Dendritic cell treated with granulocyte-macrophage colony-stimulating factor and Interleukin-4, amounts not matched to agents 40 ng/mL and 50 ng/mL, for 4 days (primary cell): ENCODE data around the gene RPS6KA6.

Source experiments
- H3K27ac Mint-ChIP-seq: one replicate; pipeline ENCODE4 v1.8.0; 2022; ENCODE audit warnings: mild to moderate bottlenecking, mixed read lengths
- H3K27me3 Mint-ChIP-seq: one replicate; pipeline ENCODE4 v1.8.0; 2022; ENCODE audit warnings: mild to moderate bottlenecking, mixed read lengths
- H3K36me3 Mint-ChIP-seq: one replicate; pipeline ENCODE4 v1.8.0; 2022; ENCODE audit warnings: low read depth, mixed read lengths
- H3K4me1 Mint-ChIP-seq: one replicate; pipeline ENCODE4 v1.8.0; 2022; ENCODE audit warnings: low read depth, mixed read lengths
- H3K4me3 Mint-ChIP-seq: one replicate; pipeline ENCODE4 v1.8.0; 2022; ENCODE audit warnings: mild to moderate bottlenecking, moderate library complexity, mixed read lengths
- H3K9me3 Mint-ChIP-seq: one replicate; pipeline ENCODE4 v1.8.0; 2022; ENCODE audit warnings: mixed read lengths
- intact Hi-C: fragments of 100-400 bp; cut with micrococcal nuclease; formaldehyde crosslinking; loops from one replicate; pipeline ENCODE4 v1.15.0; 2022

Gene RPS6KA6

GRCh38 chrX:84187533-84188319 is at the start of gene RPS6KA6:
RPS6KA6 (minus strand) TSS chrX:84188199; CDS start chrX:84187899, 300 bp downstream.
- Mint-ChIP-seq H3K4me3 (peak within 1 kb of the TSS; percentile 80), H3K27ac (no peak within 1 kb of the TSS), H3K9me3 (peaks cover 8% of the 10 kb centered on the region), H3K4me1 (peaks cover 12% of the 10 kb centered on the region), H3K36me3 (no peaks in the 10 kb centered on the region), H3K27me3 (peaks cover 35% of the 10 kb centered on the region)
- intact Hi-C loops = no loop called here

DNA sequence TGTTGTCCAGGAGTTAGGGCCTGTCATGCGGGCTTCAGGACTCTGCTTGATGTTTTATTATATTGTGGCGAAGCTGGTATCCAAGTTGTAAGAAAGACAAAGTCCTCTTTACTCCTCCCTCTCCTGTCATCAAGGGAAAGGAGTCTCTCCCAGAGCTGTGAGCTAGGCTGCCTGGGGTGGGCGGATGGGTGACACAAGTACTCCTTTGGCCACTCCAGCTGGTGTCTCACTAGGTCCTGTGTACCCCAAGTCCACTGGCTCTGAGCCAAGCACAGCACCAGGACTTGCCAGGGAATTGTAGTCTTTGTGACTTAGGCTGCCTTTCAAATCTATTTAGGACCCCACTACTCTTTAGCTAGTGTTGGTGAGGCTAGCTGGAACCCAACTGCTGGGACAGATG is 36.7 kb upstream of the RPS6KA6 start:
- Mint-ChIP-seq H3K4me1 (no peaks in the 10 kb centered on the region), H3K36me3 (no peaks in the 10 kb centered on the region), H3K4me3 (no peak overlapping the region), H3K27ac (no peak overlapping the region), H3K9me3 (no peaks in the 10 kb centered on the region), H3K27me3 (peaks cover 2% of the 10 kb centered on the region)
- intact Hi-C loops = no loop called here

GRCh38 chrX:84223261-84223660 is 35.3 kb upstream of the RPS6KA6 start:
- H3K36me3 Mint-ChIP-seq = no peaks in the 10 kb centered on the region
- H3K4me1 Mint-ChIP-seq = no peaks in the 10 kb centered on the region
- no peaks in the 10 kb centered on the region for H3K9me3 Mint-ChIP-seq
- intact Hi-C loops = no loop called here
- H3K27ac Mint-ChIP-seq = no peak overlapping the region
- H3K4me3 Mint-ChIP-seq = no peak overlapping the region
- H3K27me3 Mint-ChIP-seq = peaks cover 2% of the 10 kb centered on the region

DNA sequence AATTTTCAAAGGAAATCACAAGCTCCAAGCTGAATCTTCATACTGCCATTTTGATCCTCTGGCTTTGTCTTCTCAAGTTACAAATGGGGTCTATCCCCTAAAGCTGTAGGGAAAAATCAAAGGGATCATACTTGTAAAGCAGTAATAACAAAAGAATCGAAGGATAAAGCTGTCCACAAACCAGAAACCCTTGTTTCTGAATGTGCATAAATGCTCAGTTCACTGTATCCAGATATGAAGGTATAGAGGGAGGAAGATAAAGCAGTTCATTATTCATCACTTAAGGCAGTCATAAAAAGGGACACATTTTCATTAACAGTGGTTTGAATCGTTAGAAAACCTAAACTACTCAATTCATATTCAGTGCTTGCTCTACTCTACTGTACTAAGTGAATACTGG is 33.2 kb upstream of the RPS6KA6 start:
- peaks cover 2% of the 10 kb centered on the region for H3K27me3 Mint-ChIP-seq

GRCh38 chrX:84219551-84219950 is 31.6 kb upstream of the RPS6KA6 start:
- no peaks in the 10 kb centered on the region for H3K9me3 Mint-ChIP-seq
- H3K4me1 Mint-ChIP-seq = no peaks in the 10 kb centered on the region
- H3K4me3 Mint-ChIP-seq = no peak overlapping the region
- no peak overlapping the region for H3K27ac Mint-ChIP-seq
- no peaks in the 10 kb centered on the region for H3K36me3 Mint-ChIP-seq
- intact Hi-C loops = no loop called here
- peaks cover 2% of the 10 kb centered on the region for H3K27me3 Mint-ChIP-seq

More for the DNA sequence above, 33.2 kb upstream of the RPS6KA6 start:
- intact Hi-C loops = no loop called here
- Mint-ChIP-seq H3K4me1 (no peaks in the 10 kb centered on the region), H3K36me3 (no peaks in the 10 kb centered on the region), H3K9me3 (no peaks in the 10 kb centered on the region), H3K27ac (no peak overlapping the region), H3K4me3 (no peak overlapping the region)

DNA sequence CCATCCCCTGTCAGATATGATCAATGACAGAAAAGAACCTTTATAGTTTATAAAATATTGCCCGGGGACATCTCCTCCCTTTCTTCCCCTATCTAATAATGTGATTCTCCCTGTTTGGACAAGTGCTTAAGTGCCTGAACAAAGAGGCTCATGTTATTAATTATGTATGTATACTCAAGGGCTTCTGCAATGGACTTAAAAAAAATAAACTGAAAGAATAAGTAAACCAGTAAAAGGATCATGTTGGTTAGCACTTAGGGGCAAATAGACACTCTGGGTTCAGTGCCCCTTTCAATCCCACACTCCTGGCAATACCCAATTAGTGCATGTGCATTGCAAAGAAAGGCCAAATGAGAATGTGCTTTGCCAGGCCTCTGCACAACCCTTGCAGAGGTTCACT is 30.7 kb upstream of the RPS6KA6 start:
- H3K9me3 Mint-ChIP-seq = no peaks in the 10 kb centered on the region
- no peak overlapping the region for H3K27ac Mint-ChIP-seq
- H3K36me3 Mint-ChIP-seq = no peaks in the 10 kb centered on the region
- intact Hi-C loops = no loop called here
- no peak overlapping the region for H3K4me3 Mint-ChIP-seq
- H3K27me3 Mint-ChIP-seq = peaks cover 2% of the 10 kb centered on the region
- H3K4me1 Mint-ChIP-seq = no peaks in the 10 kb centered on the region

GRCh38 chrX:84216881-84217280 is 28.9 kb upstream of the RPS6KA6 start:
- Mint-ChIP-seq H3K36me3 (no peaks in the 10 kb centered on the region), H3K27ac (no peak overlapping the region), H3K4me1 (no peaks in the 10 kb centered on the region), H3K4me3 (no peak overlapping the region), H3K27me3 (no peaks in the 10 kb centered on the region), H3K9me3 (no peaks in the 10 kb centered on the region)
- intact Hi-C loops = no loop called here

- H3K4me3 Mint-ChIP-seq = no peak overlapping the region
- no peak overlapping the region for H3K27ac Mint-ChIP-seq
- H3K4me1 Mint-ChIP-seq = no peaks in the 10 kb centered on the region
- no peaks in the 10 kb centered on the region for H3K27me3 Mint-ChIP-seq
- H3K36me3 Mint-ChIP-seq = no peaks in the 10 kb centered on the region
- H3K9me3 Mint-ChIP-seq = no peaks in the 10 kb centered on the region
- intact Hi-C loops = no loop called here
Measured at GRCh38 chrX:84216406-84216805, 28.4 kb upstream of the RPS6KA6 start.

DNA sequence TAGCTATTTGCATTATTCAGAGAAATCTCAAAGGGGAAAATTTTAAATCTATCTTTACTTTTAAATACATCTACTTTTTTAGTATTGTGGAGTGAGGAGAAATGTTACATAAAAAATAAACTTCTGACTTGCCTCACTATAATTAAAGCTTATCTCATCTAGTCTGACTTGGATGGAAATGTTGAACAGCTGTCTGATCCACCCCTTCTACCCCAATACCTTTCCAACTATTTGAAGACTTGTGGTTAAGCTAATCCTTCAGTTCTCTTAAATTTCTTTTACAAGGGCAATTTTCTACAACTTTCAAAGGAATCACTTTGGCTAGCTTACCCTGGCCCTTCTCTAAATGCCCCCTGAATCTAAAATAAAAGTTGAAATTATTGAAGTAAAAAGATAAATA is 17.3 kb upstream of the RPS6KA6 start:
- no peak overlapping the region for H3K27ac Mint-ChIP-seq
- H3K36me3 Mint-ChIP-seq = no peaks in the 10 kb centered on the region
- H3K27me3 Mint-ChIP-seq = peaks cover 1% of the 10 kb centered on the region
- H3K4me1 Mint-ChIP-seq = no peaks in the 10 kb centered on the region
- no peaks in the 10 kb centered on the region for H3K9me3 Mint-ChIP-seq
- H3K4me3 Mint-ChIP-seq = no peak overlapping the region
- intact Hi-C loops = no loop called here

DNA sequence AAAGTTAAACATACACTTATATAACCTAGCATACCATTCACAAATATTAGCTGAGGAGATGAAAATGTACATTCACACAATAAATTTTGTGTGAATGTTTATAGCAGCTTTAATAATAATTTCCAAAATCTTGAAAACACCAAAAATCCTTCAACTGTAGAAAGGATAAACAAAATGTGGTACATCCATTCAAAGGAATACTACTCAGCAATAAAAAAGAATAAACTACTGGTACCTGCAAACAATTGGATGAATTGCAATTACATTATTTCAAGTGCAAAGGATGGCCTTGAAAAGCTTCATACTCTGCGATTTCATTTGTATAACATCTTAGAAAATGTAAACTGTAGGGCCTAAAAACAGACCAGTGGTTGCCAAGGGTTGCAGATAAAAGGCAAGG is 11.7 kb upstream of the RPS6KA6 start:
- H3K36me3 Mint-ChIP-seq = no peaks in the 10 kb centered on the region
- H3K27ac Mint-ChIP-seq = no peak overlapping the region
- H3K27me3 Mint-ChIP-seq = no peaks in the 10 kb centered on the region
- no peaks in the 10 kb centered on the region for H3K4me1 Mint-ChIP-seq
- H3K9me3 Mint-ChIP-seq = no peaks in the 10 kb centered on the region
- intact Hi-C loops = no loop called here
- H3K4me3 Mint-ChIP-seq = no peak overlapping the region

DNA sequence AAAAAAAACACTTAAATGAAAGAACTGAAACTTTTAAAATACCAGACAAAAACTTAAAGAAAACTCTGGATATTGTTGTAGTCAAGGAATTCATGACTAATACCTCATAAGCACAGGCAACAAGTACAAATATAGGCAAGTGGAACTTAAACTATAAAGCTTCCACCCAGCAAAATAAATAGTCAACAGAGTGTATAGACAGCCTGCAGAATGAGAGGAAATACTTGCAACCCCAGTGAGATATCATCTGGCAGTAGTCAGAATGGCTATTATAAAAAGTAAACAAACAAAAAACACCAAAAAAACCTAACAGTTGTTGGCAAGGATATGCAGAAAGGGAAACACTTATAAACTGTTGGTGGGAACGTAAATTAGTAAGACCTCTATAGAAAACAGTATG is 9.6 kb upstream of the RPS6KA6 start:
- Mint-ChIP-seq H3K9me3 (no peaks in the 10 kb centered on the region), H3K4me1 (no peaks in the 10 kb centered on the region), H3K4me3 (no peak overlapping the region), H3K27me3 (no peaks in the 10 kb centered on the region), H3K36me3 (no peaks in the 10 kb centered on the region), H3K27ac (no peak overlapping the region)
- intact Hi-C loops = no loop called here

- Mint-ChIP-seq H3K27me3 (peaks cover 24% of the 10 kb centered on the region), H3K4me3 (no peak overlapping the region), H3K27ac (no peak overlapping the region), H3K9me3 (peaks cover 8% of the 10 kb centered on the region), H3K4me1 (peaks cover 10% of the 10 kb centered on the region), H3K36me3 (no peaks in the 10 kb centered on the region)
- intact Hi-C loops = no loop called here
Measured at GRCh38 chrX:84192006-84192405, 4.0 kb upstream of the RPS6KA6 start.

DNA sequence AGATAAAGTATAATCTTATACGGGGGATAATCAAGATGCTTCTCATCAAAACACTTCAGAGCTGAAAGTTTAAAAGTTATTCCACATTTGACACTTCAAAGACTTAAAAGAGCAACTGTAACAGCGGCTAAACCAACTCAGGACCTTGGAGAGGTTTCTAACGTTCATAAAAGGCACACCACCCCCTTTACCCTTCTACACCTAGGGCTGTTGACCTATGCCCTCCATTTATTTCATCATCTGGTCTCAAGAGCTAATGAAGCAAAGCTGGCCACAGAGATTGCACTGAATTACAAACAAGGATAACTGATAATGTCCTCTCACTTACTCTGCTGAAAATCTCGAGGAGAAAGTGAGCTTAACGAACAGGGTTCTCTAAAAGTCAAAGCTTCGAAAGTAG is 1.1 kb upstream of the RPS6KA6 start:
- Mint-ChIP-seq H3K36me3 (no peaks in the 10 kb centered on the region), H3K27me3 (peaks cover 33% of the 10 kb centered on the region), H3K27ac (no peak overlapping the region), H3K9me3 (peaks cover 8% of the 10 kb centered on the region), H3K4me1 (peaks cover 12% of the 10 kb centered on the region), H3K4me3 (no peak overlapping the region)
- intact Hi-C loops = no loop called here

DNA sequence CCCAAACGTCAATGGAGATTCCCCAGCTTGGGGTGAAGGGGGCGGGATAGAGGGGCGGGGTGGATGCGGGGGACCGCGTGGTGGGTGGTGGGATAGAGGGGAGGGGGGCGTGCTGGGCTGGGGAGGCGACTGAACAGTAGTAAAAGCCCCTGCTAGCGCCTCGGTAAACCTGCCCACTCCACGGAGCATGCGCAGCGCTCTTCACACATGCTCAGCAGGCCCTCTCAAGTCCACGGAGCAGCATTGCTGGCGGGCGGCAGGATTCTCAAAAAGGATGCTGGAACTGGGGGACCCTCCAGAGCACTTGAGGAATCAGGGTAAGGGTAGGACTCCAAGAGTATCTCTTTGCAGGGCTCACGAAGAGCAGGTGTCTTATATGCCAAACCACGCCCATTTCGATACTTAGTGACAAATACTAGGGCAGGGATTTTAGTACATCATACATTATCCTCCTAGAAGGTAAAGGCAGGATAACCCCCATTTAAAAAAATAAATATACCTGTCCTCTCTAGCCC is 378 bp upstream of the RPS6KA6 start:
- H3K27me3 Mint-ChIP-seq = peaks cover 33% of the 10 kb centered on the region
- H3K9me3 Mint-ChIP-seq = peaks cover 8% of the 10 kb centered on the region
- no peak overlapping the region for H3K27ac Mint-ChIP-seq
- intact Hi-C loops = no loop called here
- H3K4me3 Mint-ChIP-seq = peak overlapping the region; percentile 80
- H3K4me1 Mint-ChIP-seq = peaks cover 12% of the 10 kb centered on the region
- no peaks in the 10 kb centered on the region for H3K36me3 Mint-ChIP-seq
